A375 (cell line): ENCODE data around the gene INPPL1. TPM values are rescaled to one million over a fixed set of nuclear protein-coding genes. Genes with fewer than 3 reads are reported as not detected.

Source experiments
- total RNA-seq: library from RNA; depleted of rRNA; stranded (reverse); fragments of >200 nt; shearing (Covaris generic); gene quantifications from 2 replicates; pipeline ENCODE4 v1.2.3, GENCODE V29; 2014; rRNA removed

INPPL1 gene, protein sequence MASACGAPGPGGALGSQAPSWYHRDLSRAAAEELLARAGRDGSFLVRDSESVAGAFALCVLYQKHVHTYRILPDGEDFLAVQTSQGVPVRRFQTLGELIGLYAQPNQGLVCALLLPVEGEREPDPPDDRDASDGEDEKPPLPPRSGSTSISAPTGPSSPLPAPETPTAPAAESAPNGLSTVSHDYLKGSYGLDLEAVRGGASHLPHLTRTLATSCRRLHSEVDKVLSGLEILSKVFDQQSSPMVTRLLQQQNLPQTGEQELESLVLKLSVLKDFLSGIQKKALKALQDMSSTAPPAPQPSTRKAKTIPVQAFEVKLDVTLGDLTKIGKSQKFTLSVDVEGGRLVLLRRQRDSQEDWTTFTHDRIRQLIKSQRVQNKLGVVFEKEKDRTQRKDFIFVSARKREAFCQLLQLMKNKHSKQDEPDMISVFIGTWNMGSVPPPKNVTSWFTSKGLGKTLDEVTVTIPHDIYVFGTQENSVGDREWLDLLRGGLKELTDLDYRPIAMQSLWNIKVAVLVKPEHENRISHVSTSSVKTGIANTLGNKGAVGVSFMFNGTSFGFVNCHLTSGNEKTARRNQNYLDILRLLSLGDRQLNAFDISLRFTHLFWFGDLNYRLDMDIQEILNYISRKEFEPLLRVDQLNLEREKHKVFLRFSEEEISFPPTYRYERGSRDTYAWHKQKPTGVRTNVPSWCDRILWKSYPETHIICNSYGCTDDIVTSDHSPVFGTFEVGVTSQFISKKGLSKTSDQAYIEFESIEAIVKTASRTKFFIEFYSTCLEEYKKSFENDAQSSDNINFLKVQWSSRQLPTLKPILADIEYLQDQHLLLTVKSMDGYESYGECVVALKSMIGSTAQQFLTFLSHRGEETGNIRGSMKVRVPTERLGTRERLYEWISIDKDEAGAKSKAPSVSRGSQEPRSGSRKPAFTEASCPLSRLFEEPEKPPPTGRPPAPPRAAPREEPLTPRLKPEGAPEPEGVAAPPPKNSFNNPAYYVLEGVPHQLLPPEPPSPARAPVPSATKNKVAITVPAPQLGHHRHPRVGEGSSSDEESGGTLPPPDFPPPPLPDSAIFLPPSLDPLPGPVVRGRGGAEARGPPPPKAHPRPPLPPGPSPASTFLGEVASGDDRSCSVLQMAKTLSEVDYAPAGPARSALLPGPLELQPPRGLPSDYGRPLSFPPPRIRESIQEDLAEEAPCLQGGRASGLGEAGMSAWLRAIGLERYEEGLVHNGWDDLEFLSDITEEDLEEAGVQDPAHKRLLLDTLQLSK
- 79.3 and 94.3 TPM in 2 replicates for total RNA-seq

DNA sequence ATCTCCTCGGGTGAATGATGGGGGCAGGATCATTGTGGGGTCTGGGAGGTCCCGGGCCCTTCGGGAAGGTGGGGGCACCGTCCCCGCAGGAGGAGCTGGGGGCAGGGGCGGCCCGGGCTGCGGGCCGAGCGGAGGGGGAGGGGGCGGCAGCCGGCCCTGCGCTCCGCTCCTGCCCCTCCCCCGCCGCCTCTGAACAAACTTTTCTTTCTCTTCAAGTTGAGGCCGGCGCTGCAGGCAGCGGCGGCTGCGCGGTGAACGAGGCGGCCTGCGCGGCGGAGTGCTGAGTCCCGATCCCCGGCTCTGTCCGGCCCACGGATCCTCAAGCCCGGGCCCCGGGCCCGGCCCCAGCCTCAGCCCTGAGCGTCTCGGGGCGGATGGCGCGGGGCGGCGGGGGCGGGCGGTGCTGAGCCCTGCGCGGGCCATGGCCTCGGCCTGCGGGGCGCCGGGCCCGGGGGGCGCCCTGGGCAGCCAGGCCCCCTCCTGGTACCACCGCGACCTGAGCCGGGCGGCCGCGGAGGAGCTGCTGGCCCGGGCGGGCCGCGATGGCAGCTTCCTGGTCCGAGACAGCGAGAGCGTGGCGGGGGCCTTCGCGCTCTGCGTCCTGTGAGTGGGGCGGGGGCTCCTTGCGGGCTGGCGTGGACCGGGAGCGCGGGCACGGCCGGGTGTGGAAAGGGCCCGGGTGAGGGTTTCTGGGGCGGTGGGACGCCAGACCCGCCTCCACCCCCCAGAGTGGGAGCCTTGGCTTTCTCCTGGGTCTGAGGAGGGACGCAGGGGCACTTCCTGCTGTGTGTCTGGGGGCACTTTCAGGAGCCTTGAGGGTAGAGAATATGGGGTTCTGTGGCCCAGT is at the start of gene INPPL1:
Gene INPPL1, plus strand, starts transcription at position 204 of the 847 bp plus-strand sequence. Its CDS starts 218 bp downstream, at position 422.

DNA sequence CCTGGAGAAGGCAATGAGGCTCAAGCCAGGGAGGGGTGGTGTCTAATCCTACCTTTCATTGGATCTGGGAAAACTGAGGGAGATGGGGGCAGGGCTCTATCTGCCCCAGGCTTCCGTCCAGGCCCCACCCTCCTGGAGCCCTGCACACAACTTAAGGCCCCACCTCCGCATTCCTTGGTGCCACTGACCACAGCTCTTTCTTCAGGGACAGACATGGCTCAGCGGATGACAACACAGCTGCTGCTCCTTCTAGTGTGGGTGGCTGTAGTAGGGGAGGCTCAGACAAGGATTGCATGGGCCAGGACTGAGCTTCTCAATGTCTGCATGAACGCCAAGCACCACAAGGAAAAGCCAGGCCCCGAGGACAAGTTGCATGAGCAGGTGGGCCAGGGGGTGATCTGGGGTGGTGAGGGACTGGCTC is 32.6 kb upstream of the INPPL1 start, which contains the start of gene FOLR1:
Gene FOLR1, plus strand, starts transcription at position 180 of the 421 bp plus-strand sequence. Its CDS starts 34 bp downstream, at position 214.

DNA sequence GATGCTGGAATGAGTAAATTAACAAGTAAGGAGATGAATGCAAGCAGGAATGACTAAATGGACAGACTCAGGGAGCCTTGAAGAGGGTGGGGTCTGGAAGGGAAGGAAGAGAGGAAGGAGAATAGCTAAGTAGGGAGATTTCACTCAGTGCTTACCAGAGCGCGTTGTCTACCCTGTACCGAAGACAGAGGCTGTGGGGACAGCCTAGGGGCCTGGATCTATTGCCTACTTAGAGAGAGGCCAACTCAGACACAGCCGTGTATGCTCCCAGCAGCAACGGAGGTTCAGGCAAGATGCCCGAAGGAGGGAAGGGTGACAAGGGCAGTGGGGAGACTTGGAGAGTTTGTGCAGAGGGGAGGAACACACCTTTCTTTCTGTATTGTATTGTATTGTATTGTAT is 7.9 kb upstream of the INPPL1 start, which contains the start of gene FOLR2:
Gene FOLR2, plus strand, starts transcription at position 157 of the 400 bp plus-strand sequence. CDS start 1,791 bp downstream, outside the sequence.

DNA sequence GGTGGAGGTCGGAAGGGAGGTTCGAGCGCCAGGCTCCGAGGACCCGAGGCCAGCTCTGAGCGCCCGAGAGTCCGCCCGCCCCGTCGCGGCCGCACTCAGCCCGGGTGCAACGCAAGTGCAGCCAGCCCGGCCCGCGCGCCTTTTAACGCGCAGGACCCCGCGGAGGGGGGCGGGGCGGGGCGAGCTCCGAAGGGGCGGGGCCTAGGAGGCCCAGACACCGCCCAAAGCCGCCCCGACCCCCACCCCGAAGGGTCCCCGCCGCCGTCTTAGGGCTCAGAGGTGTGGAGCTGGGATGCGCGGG is 19.4 kb downstream of the INPPL1 start, which contains the start of gene PHOX2A:
Gene PHOX2A, minus strand, starts transcription at position 117 of the 301 bp plus-strand sequence. CDS start 172 bp downstream, outside the sequence.

Other genes with a start within 250 kb of the INPPL1 start
- 1.8 and 2.4 TPM in 2 replicates for gene IL18BP, start 225.9 kb upstream of the INPPL1 start, total RNA-seq
- gene NUMA1, start 144.2 kb upstream of the INPPL1 start, total RNA-seq = 181 and 186 TPM in 2 replicates
- 9.9 and 10.5 TPM in 2 replicates for gene LRRC51, start 143.9 kb upstream of the INPPL1 start, total RNA-seq
- gene LAMTOR1, start 121.5 kb upstream of the INPPL1 start, total RNA-seq = 109 and 119 TPM in 2 replicates
- not detected in 2 replicates for gene TOMT, start 118.8 kb upstream of the INPPL1 start, total RNA-seq
- gene ANAPC15, start 112.1 kb upstream of the INPPL1 start, total RNA-seq = 66.4 and 80.2 TPM in 2 replicates
- gene FOLR3, start 89.0 kb upstream of the INPPL1 start, total RNA-seq = not detected in 2 replicates
- gene FOLR1, start 32.6 kb upstream of the INPPL1 start, total RNA-seq = 0.53 and 0.58 TPM in 2 replicates
- not detected in 2 replicates for gene FOLR2, start 8.0 kb upstream of the INPPL1 start, total RNA-seq
- gene PHOX2A, start 19.4 kb downstream of the INPPL1 start, total RNA-seq = not detected in 2 replicates
- 58.7 and 65.9 TPM in 2 replicates for gene CLPB, start 209.8 kb downstream of the INPPL1 start, total RNA-seq